ENCODE measurements around the gene LRRC14B.

The LRRC14B gene

GRCh38 chr5:160921-161802 lies 30.1 kb upstream of the LRRC14B start:
- no peak overlapping the region for H2BK120ac ChIP-seq (ENCODE audit: low read depth, low read length)
- H3K27ac ChIP-seq (ENCODE audit: low read depth, low read length) = no peak overlapping the region
- no peaks in the 10 kb centered on the region for H3K4me1 ChIP-seq (ENCODE audit: control insufficient read depth, low read depth, low read length)
- no peaks in the 10 kb centered on the region for H3K79me1 ChIP-seq (ENCODE audit: low read length)
- H3K79me2 ChIP-seq (ENCODE audit: control insufficient read depth, insufficient read depth, low read length) = no peaks in the 10 kb centered on the region
- H4K8ac ChIP-seq (ENCODE audit: low read depth, low read length) = no peak overlapping the region
- no peak overlapping the region for H3K18ac ChIP-seq (ENCODE audit: low read length)
- H3K4ac ChIP-seq (ENCODE audit: low read depth, low read length) = no peak overlapping the region
- peaks cover 5% of the 10 kb centered on the region for H3K36me3 ChIP-seq (ENCODE audit: control insufficient read depth, insufficient read depth, low read length)
- no peak overlapping the region for H3K4me3 ChIP-seq (ENCODE audit: low read length)
- no peak overlapping the region for H3K23ac ChIP-seq (ENCODE audit: low read length)
- no peak overlapping the region for H2AK5ac ChIP-seq (ENCODE audit: low read length)
- H3K4me2 ChIP-seq (ENCODE audit: low read length) = no peak overlapping the region
- WGBS (ENCODE audit: extremely low coverage, insufficient coverage, low lambda C conversion rate) = no CpG with 5 or more reads among the region's 23 CpGs
- no peak overlapping the region for H4K5ac ChIP-seq (ENCODE audit: low read length)
- H3K56ac ChIP-seq (ENCODE audit: low read length) = no peak overlapping the region
- H2BK5ac ChIP-seq (ENCODE audit: low read length) = no peak overlapping the region
- DNase-seq = no peak
- no peak overlapping the region for H2BK15ac ChIP-seq (replicated peaks; ENCODE audit: low read depth)
- H3K9ac ChIP-seq (ENCODE audit: low read length) = no peak overlapping the region
- no peaks in the 10 kb centered on the region for H3K27me3 ChIP-seq (ENCODE audit: insufficient read depth, low read length, poor library complexity)

- Histone ChIP-seq H2BK15ac (replicated peaks; ENCODE audit: low read depth) (no peak overlapping the region), H3K4ac (ENCODE audit: low read depth, low read length) (no peak overlapping the region), H3K27ac (ENCODE audit: low read depth, low read length) (no peak overlapping the region), H2BK5ac (ENCODE audit: low read length) (no peak overlapping the region), H4K8ac (ENCODE audit: low read depth, low read length) (no peak overlapping the region), H2AK5ac (ENCODE audit: low read length) (no peak overlapping the region), H3K56ac (ENCODE audit: low read length) (no peak overlapping the region), H3K4me3 (ENCODE audit: low read length) (no peak overlapping the region), H3K36me3 (ENCODE audit: control insufficient read depth, insufficient read depth, low read length) (peaks cover 4% of the 10 kb centered on the region), H3K18ac (ENCODE audit: low read length) (no peak overlapping the region), H3K79me2 (ENCODE audit: control insufficient read depth, insufficient read depth, low read length) (no peaks in the 10 kb centered on the region), H3K4me1 (ENCODE audit: control insufficient read depth, low read depth, low read length) (no peaks in the 10 kb centered on the region), H4K5ac (ENCODE audit: low read length) (no peak overlapping the region), H3K4me2 (ENCODE audit: low read length) (no peak overlapping the region), H2BK120ac (ENCODE audit: low read depth, low read length) (no peak overlapping the region), H3K27me3 (ENCODE audit: insufficient read depth, low read length, poor library complexity) (no peaks in the 10 kb centered on the region), H3K79me1 (ENCODE audit: low read length) (no peaks in the 10 kb centered on the region), H3K23ac (ENCODE audit: low read length) (no peak overlapping the region), H3K9ac (ENCODE audit: low read length) (no peak overlapping the region)
- no CpG with 5 or more reads among the region's 17 CpGs for WGBS (ENCODE audit: extremely low coverage, insufficient coverage, low lambda C conversion rate)
- no peak for DNase-seq
These were observed 29.5 kb upstream of the LRRC14B start for GRCh38 chr5:161803-162110.

GRCh38 chr5:162190-162564 lies 29.1 kb upstream of the LRRC14B start:
- Histone ChIP-seq H3K27me3 (ENCODE audit: insufficient read depth, low read length, poor library complexity) (no peaks in the 10 kb centered on the region), H3K23ac (ENCODE audit: low read length) (no peak overlapping the region), H4K8ac (ENCODE audit: low read depth, low read length) (no peak overlapping the region), H4K5ac (ENCODE audit: low read length) (no peak overlapping the region), H3K79me1 (ENCODE audit: low read length) (no peaks in the 10 kb centered on the region), H2BK5ac (ENCODE audit: low read length) (no peak overlapping the region), H3K18ac (ENCODE audit: low read length) (no peak overlapping the region), H3K4me2 (ENCODE audit: low read length) (no peak overlapping the region), H3K56ac (ENCODE audit: low read length) (no peak overlapping the region), H3K9ac (ENCODE audit: low read length) (no peak overlapping the region), H2BK120ac (ENCODE audit: low read depth, low read length) (no peak overlapping the region), H3K36me3 (ENCODE audit: control insufficient read depth, insufficient read depth, low read length) (peaks cover 3% of the 10 kb centered on the region), H3K27ac (ENCODE audit: low read depth, low read length) (no peak overlapping the region), H3K4me1 (ENCODE audit: control insufficient read depth, low read depth, low read length) (no peaks in the 10 kb centered on the region), H2BK15ac (replicated peaks; ENCODE audit: low read depth) (no peak overlapping the region), H3K4me3 (ENCODE audit: low read length) (no peak overlapping the region), H2AK5ac (ENCODE audit: low read length) (no peak overlapping the region), H3K79me2 (ENCODE audit: control insufficient read depth, insufficient read depth, low read length) (no peaks in the 10 kb centered on the region), H3K4ac (ENCODE audit: low read depth, low read length) (no peak overlapping the region)
- no peak for DNase-seq
- no CpG with 5 or more reads among the region's 19 CpGs for WGBS (ENCODE audit: extremely low coverage, insufficient coverage, low lambda C conversion rate)

- DNase-seq = no peak
- no peaks in the 10 kb centered on the region for H3K79me2 ChIP-seq (ENCODE audit: control insufficient read depth, insufficient read depth, low read length)
- no peak overlapping the region for H4K8ac ChIP-seq (ENCODE audit: low read depth, low read length)
- no peak overlapping the region for H2AK5ac ChIP-seq (ENCODE audit: low read length)
- no peak overlapping the region for H2BK5ac ChIP-seq (ENCODE audit: low read length)
- H3K36me3 ChIP-seq (ENCODE audit: control insufficient read depth, insufficient read depth, low read length) = no peaks in the 10 kb centered on the region
- no peak overlapping the region for H3K27ac ChIP-seq (ENCODE audit: low read depth, low read length)
- H3K79me1 ChIP-seq (ENCODE audit: low read length) = no peaks in the 10 kb centered on the region
- H3K27me3 ChIP-seq (ENCODE audit: insufficient read depth, low read length, poor library complexity) = no peaks in the 10 kb centered on the region
- H3K4me3 ChIP-seq (ENCODE audit: low read length) = no peak overlapping the region
- H4K5ac ChIP-seq (ENCODE audit: low read length) = no peak overlapping the region
- no peak overlapping the region for H3K18ac ChIP-seq (ENCODE audit: low read length)
- no peak overlapping the region for H2BK120ac ChIP-seq (ENCODE audit: low read depth, low read length)
- no peak overlapping the region for H3K4me2 ChIP-seq (ENCODE audit: low read length)
- WGBS (ENCODE audit: extremely low coverage, insufficient coverage, low lambda C conversion rate) = no CpG with 5 or more reads among the region's 23 CpGs
- no peak overlapping the region for H3K23ac ChIP-seq (ENCODE audit: low read length)
- no peaks in the 10 kb centered on the region for H3K4me1 ChIP-seq (ENCODE audit: control insufficient read depth, low read depth, low read length)
- no peak overlapping the region for H3K4ac ChIP-seq (ENCODE audit: low read depth, low read length)
- H3K9ac ChIP-seq (ENCODE audit: low read length) = no peak overlapping the region
- H2BK15ac ChIP-seq (replicated peaks; ENCODE audit: low read depth) = no peak overlapping the region
- no peak overlapping the region for H3K56ac ChIP-seq (ENCODE audit: low read length)
These were observed 28.5 kb upstream of the LRRC14B start for GRCh38 chr5:162565-163337.

GRCh38 chr5:163338-163620 lies 28.0 kb upstream of the LRRC14B start:
- H2AK5ac ChIP-seq (ENCODE audit: low read length) = no peak overlapping the region
- H3K56ac ChIP-seq (ENCODE audit: low read length) = no peak overlapping the region
- no peak overlapping the region for H3K4me3 ChIP-seq (ENCODE audit: low read length)
- no peak overlapping the region for H2BK5ac ChIP-seq (ENCODE audit: low read length)
- H3K18ac ChIP-seq (ENCODE audit: low read length) = no peak overlapping the region
- no peak overlapping the region for H3K27ac ChIP-seq (ENCODE audit: low read depth, low read length)
- no peak overlapping the region for H3K4me2 ChIP-seq (ENCODE audit: low read length)
- no peak overlapping the region for H2BK120ac ChIP-seq (ENCODE audit: low read depth, low read length)
- no peaks in the 10 kb centered on the region for H3K79me1 ChIP-seq (ENCODE audit: low read length)
- no peak overlapping the region for H4K5ac ChIP-seq (ENCODE audit: low read length)
- no CpG with 5 or more reads among the region's 7 CpGs for WGBS (ENCODE audit: extremely low coverage, insufficient coverage, low lambda C conversion rate)
- H3K4ac ChIP-seq (ENCODE audit: low read depth, low read length) = no peak overlapping the region
- H3K27me3 ChIP-seq (ENCODE audit: insufficient read depth, low read length, poor library complexity) = no peaks in the 10 kb centered on the region
- H3K9ac ChIP-seq (ENCODE audit: low read length) = no peak overlapping the region
- no peaks in the 10 kb centered on the region for H3K4me1 ChIP-seq (ENCODE audit: control insufficient read depth, low read depth, low read length)
- DNase-seq = no peak
- H3K23ac ChIP-seq (ENCODE audit: low read length) = no peak overlapping the region
- H2BK15ac ChIP-seq (replicated peaks; ENCODE audit: low read depth) = no peak overlapping the region
- no peaks in the 10 kb centered on the region for H3K79me2 ChIP-seq (ENCODE audit: control insufficient read depth, insufficient read depth, low read length)
- no peaks in the 10 kb centered on the region for H3K36me3 ChIP-seq (ENCODE audit: control insufficient read depth, insufficient read depth, low read length)
- no peak overlapping the region for H4K8ac ChIP-seq (ENCODE audit: low read depth, low read length)

All from mesendoderm (in vitro differentiated cells).